OCI-LY1 (cell line): Measurements from ENCODE around the gene GORASP1.

Experiments used
- H2AFZ ChIP-seq: fragments of 200-600 bp; sonication (generic), shearing (Covaris generic); 2 replicates; pipeline ENCODE4 v1.6.0; 2014; ENCODE audit warnings: antibody characterized with exemption, mild to moderate bottlenecking, low read length
- H3F3A ChIP-seq: fragments of 200-600 bp; sonication (generic), shearing (Covaris generic); 2 replicates; pipeline ENCODE4 v1.6.0; 2014; ENCODE audit warnings: mild to moderate bottlenecking, antibody characterized with exemption, low read length, moderate library complexity; ENCODE audit not compliant: insufficient read depth
- H3K27ac ChIP-seq: fragments of 200-600 bp; sonication (generic); 2 replicates; pipeline ENCODE4 v1.5.1; 2014; ENCODE audit warnings: low read length, mixed run types, mild to moderate bottlenecking, low read depth; ENCODE audit not compliant: poor library complexity, severe bottlenecking
- H3K27me3 ChIP-seq: fragments of 200-600 bp; sonication (generic); 2 replicates; pipeline ENCODE4 v1.6.0; 2014; ENCODE audit warnings: antibody characterized with exemption, mild to moderate bottlenecking, low read length, moderate library complexity; ENCODE audit not compliant: insufficient read depth
- H3K36me3 ChIP-seq: fragments of 200-600 bp; sonication (generic); 2 replicates; pipeline ENCODE4 v1.6.1; 2014; ENCODE audit warnings: mild to moderate bottlenecking, antibody characterized with exemption, low read length, moderate library complexity, mixed read lengths; ENCODE audit not compliant: insufficient read depth
- H3K4me1 ChIP-seq: fragments of 200-600 bp; sonication (generic); 2 replicates; pipeline ENCODE4 v1.5.1; 2014; ENCODE audit warnings: mild to moderate bottlenecking, low read length, moderate library complexity; ENCODE audit not compliant: insufficient read depth, severe bottlenecking
- H3K4me2 ChIP-seq: fragments of 200-600 bp; sonication (generic), shearing (Covaris generic); 2 replicates; pipeline ENCODE4 v1.6.1; 2014; ENCODE audit warnings: low read length
- H3K4me3 ChIP-seq: fragments of 200-600 bp; sonication (generic); 2 replicates; pipeline ENCODE4 v1.5.1; 2014; ENCODE audit warnings: low read length, low read depth, mild to moderate bottlenecking, mixed read lengths; ENCODE audit not compliant: poor library complexity, severe bottlenecking
- H3K79me2 ChIP-seq: fragments of 200-600 bp; shearing (Covaris generic); 2 replicates; pipeline ENCODE4 v1.6.1; 2016; ENCODE audit warnings: mixed run types, low read length, mixed read lengths; ENCODE audit not compliant: insufficient read depth
- H3K9ac ChIP-seq: fragments of 200-600 bp; sonication (generic), shearing (Covaris generic); 2 replicates; pipeline ENCODE4 v1.6.1; 2014; ENCODE audit warnings: mild to moderate bottlenecking, low read length, mixed read lengths
- H3K9me2 ChIP-seq: fragments of 200-600 bp; sonication (generic), shearing (Covaris generic); 2 replicates; pipeline ENCODE4 v1.6.1; 2014; ENCODE audit warnings: low read depth, mild to moderate bottlenecking, low read length, mixed read lengths
- H3K9me3 ChIP-seq: fragments of 200-600 bp; shearing (Covaris generic); 2 replicates; pipeline ENCODE4 v1.6.1; 2014; ENCODE audit warnings: low read length, mixed read lengths
- H4K20me1 ChIP-seq: fragments of 200-600 bp; sonication (generic), shearing (Covaris generic); 2 replicates; pipeline ENCODE4 v1.6.0; 2016; ENCODE audit warnings: mild to moderate bottlenecking, low read length; ENCODE audit not compliant: insufficient read depth
- EZH2 ChIP-seq: fragments of 200-600 bp; sonication (generic), shearing (Covaris generic); IDR thresholded peaks from 2 replicates; pipeline ENCODE4 v1.8.0; 2017; ENCODE audit warnings: borderline replicate concordance, mixed run types, mild to moderate bottlenecking, antibody characterized with exemption, low read length, moderate library complexity, mixed read lengths
- TF ChIP-seq, protein P1 (sequence below): fragments of 200-600 bp; sonication (generic), shearing (Covaris generic); IDR thresholded peaks from 2 replicates; pipeline ENCODE4 v1.5.1; 2017; ENCODE audit warnings: mild to moderate bottlenecking, antibody characterized with exemption, low read length, moderate library complexity, mixed read lengths

The GORASP1 gene

DNA sequence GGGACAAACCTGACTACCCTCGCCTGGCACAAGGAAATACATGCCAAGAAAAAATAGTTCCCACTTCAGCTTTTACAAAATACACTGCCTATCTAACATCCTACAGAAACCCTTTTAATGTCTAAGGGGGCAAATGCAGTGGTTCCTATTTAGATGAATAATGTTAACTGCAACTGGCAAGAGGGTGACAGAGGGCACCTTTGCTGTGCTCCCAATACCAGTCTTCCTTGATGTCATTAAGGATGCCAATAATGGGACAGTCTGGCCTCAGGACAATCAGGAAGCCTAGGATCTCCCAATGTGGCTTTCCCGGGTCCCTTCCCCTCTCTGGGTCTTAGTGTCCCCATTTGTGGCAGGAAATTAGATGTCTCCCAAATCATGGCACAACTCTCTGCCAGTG, 32.0 kb upstream of the GORASP1 start:
- Histone ChIP-seq H3K9me2 (no peaks in the 10 kb centered on the region), H3K4me3 (no peak overlapping the region), H3K27me3 (no peaks in the 10 kb centered on the region), H2AFZ (no peak overlapping the region), H3K27ac (no peak overlapping the region), H3K36me3 (peaks cover 38% of the 10 kb centered on the region; the same call in 1 of the 2 replicates), H3K79me2 (no peaks in the 10 kb centered on the region), H3F3A (no peaks in the 10 kb centered on the region), H3K9ac (no peak overlapping the region), H3K4me1 (peaks cover 18% of the 10 kb centered on the region), H4K20me1 (no peaks in the 10 kb centered on the region), H3K4me2 (no peak overlapping the region), H3K9me3 (no peaks in the 10 kb centered on the region)
- no peak for TF ChIP-seq EZH2
- TF ChIP-seq, protein P1, sequence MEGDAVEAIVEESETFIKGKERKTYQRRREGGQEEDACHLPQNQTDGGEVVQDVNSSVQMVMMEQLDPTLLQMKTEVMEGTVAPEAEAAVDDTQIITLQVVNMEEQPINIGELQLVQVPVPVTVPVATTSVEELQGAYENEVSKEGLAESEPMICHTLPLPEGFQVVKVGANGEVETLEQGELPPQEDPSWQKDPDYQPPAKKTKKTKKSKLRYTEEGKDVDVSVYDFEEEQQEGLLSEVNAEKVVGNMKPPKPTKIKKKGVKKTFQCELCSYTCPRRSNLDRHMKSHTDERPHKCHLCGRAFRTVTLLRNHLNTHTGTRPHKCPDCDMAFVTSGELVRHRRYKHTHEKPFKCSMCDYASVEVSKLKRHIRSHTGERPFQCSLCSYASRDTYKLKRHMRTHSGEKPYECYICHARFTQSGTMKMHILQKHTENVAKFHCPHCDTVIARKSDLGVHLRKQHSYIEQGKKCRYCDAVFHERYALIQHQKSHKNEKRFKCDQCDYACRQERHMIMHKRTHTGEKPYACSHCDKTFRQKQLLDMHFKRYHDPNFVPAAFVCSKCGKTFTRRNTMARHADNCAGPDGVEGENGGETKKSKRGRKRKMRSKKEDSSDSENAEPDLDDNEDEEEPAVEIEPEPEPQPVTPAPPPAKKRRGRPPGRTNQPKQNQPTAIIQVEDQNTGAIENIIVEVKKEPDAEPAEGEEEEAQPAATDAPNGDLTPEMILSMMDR: no peak

DNA sequence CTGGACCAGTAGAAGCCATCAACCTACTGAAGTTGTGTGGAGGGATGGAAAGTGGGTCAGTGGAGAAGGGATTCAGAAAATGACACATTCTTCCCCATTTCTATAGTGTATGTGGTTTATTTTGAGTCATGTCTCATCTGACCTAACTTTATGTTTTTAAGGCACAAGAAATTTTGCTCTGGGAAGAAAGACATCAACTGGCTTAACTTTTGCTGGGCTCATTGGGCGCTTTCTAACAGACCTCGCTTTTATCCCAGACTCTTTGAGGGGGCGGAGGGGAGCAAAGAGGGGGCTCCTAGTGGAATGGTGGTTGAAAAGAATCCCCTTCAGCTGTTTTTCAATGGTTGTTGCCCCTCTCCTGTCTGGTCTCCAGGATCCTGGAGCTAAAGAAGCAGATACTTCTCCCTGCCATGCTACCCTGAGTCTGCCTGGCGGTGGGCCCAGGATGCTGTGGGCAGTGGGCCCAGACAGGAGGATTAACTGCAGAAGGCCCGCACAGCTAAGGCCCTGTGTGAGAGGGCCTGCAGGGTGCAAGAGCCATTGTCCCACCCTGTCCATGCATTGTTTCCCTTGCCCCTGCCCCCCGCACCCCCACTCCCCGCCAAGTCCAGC, 31.5 kb upstream of the GORASP1 start:
- TF ChIP-seq EZH2: no peak
- TF ChIP-seq, protein P1: no peak
- H3K27me3 ChIP-seq: no peaks in the 10 kb centered on the region
- H3K9me2 ChIP-seq: no peaks in the 10 kb centered on the region
- no peak overlapping the region for H2AFZ ChIP-seq
- no peak overlapping the region for H3K9ac ChIP-seq
- no peaks in the 10 kb centered on the region for H4K20me1 ChIP-seq
- peaks cover 18% of the 10 kb centered on the region for H3K4me1 ChIP-seq
- no peak overlapping the region for H3K27ac ChIP-seq
- no peak overlapping the region for H3K4me2 ChIP-seq
- H3K4me3 ChIP-seq: no peak overlapping the region
- H3K36me3 ChIP-seq: peaks cover 33% of the 10 kb centered on the region; the same call in 1 of the 2 replicates
- H3F3A ChIP-seq: no peaks in the 10 kb centered on the region
- H3K9me3 ChIP-seq: no peaks in the 10 kb centered on the region
- no peaks in the 10 kb centered on the region for H3K79me2 ChIP-seq

DNA sequence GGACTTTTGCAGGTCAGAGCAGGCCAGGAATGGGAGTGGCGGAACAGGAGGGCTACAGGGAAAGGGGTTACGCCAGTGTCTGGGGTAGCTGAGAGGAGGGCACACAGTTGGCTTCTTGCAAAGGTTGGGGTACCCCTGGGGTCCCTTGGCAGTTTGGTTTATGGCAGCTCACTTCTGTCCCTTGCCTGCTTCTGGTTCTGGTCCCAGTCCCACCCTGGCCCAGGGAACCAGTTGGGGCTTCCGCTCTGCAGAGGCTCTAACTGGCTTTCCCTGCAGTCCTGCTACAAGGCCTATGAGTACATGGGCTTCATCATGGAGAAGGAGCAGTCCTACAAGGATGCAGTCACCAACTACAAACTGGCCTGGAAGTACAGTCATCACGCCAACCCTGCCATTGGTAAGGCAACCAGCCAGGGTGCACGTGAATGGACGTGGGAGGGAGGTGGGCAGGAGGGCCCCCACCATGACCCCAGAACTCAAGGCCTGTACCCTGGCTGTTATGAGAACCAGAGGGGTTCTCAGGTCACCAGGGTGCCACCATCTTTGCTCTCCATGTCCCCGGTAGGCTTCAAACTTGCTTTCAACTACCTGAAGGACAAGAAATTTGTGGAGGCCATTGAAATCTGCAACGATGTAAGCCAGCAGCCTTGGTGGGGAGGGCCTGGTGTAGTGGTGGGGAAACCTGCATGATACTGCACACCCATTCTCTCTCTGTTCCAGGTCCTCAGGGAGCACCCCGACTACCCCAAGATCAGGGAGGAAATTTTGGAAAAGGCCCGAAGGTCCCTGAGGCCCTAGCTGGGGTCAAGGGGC, 30.8 kb upstream of the GORASP1 start:
- H3K4me3 ChIP-seq: no peak overlapping the region
- H2AFZ ChIP-seq: no peak overlapping the region
- H3F3A ChIP-seq: no peaks in the 10 kb centered on the region
- no peak overlapping the region for H3K4me2 ChIP-seq
- no peaks in the 10 kb centered on the region for H4K20me1 ChIP-seq
- no peaks in the 10 kb centered on the region for H3K9me2 ChIP-seq
- no peak overlapping the region for H3K27ac ChIP-seq
- H3K36me3 ChIP-seq: peaks cover 26% of the 10 kb centered on the region; the same call in 1 of the 2 replicates
- no peaks in the 10 kb centered on the region for H3K9me3 ChIP-seq
- H3K79me2 ChIP-seq: no peaks in the 10 kb centered on the region
- peaks cover 18% of the 10 kb centered on the region for H3K4me1 ChIP-seq
- H3K27me3 ChIP-seq: no peaks in the 10 kb centered on the region
- TF ChIP-seq EZH2: no peak
- TF ChIP-seq, protein P1: no peak
- H3K9ac ChIP-seq: no peak overlapping the region
